Retinal pigment epithelial cell (primary cell): ENCODE data around the gene BANP.

Experiments used
- DNase-seq: peaks from one replicate; pipeline ENCODE4 v3.0.0-alpha.2; 2010; ENCODE audit warnings: low read depth
- H3K4me3 ChIP-seq: 2 replicates; pipeline ENCODE4 v1.5.1; 2011; ENCODE audit warnings: mild to moderate bottlenecking, low read length, control low read depth, moderate library complexity
- TF ChIP-seq, protein P1 (sequence below): conservative IDR thresholded peaks from 2 replicates; pipeline ENCODE4 v1.5.1; 2011; ENCODE audit warnings: low read depth, low read length, control low read depth, inconsistent platforms

BANP gene

DNA sequence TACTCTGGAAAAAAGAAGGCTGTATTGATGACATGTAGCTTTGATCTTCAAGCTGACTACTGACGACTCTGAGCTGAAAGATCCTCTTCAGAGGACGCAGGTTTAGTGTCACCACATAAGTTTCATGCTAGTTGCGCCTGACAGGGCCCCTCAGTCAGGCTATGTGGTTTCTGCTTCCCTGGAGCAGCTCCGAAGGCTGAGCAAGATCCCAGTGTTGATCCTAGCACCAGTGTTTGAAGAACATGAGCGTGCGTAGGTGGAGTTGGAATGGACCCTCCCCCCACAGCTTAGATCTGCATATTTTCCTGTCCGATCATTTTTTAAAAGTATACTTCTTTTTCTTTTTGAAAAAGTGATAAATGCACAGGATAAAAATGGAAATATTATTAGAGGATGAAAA lies 17.3 kb downstream of the BANP start:
- TF ChIP-seq, protein P1, sequence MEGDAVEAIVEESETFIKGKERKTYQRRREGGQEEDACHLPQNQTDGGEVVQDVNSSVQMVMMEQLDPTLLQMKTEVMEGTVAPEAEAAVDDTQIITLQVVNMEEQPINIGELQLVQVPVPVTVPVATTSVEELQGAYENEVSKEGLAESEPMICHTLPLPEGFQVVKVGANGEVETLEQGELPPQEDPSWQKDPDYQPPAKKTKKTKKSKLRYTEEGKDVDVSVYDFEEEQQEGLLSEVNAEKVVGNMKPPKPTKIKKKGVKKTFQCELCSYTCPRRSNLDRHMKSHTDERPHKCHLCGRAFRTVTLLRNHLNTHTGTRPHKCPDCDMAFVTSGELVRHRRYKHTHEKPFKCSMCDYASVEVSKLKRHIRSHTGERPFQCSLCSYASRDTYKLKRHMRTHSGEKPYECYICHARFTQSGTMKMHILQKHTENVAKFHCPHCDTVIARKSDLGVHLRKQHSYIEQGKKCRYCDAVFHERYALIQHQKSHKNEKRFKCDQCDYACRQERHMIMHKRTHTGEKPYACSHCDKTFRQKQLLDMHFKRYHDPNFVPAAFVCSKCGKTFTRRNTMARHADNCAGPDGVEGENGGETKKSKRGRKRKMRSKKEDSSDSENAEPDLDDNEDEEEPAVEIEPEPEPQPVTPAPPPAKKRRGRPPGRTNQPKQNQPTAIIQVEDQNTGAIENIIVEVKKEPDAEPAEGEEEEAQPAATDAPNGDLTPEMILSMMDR = no peak
- no peak for DNase-seq
- H3K4me3 ChIP-seq = no peak overlapping the region

DNA sequence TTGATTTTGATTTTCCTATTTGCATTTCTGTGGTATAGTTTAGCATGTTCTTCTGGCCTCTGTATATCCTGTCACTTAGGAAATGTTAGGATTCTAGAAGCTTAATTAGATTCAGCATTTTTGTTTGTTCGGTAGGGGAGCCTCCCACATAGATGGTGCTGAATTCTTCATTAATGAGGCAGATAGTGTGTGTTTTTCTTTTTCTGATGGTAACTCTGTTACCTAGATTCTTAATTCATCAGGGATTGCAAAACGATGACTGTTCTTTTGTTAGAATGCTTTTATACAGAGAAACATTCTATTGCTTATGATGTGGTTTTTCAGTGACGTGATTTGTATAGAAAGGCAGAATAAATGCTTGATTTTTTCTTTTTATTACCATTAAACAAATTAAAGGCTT lies 19.0 kb downstream of the BANP start:
- TF ChIP-seq, protein P1 = no peak
- peak; percentile 68 for DNase-seq

DNA sequence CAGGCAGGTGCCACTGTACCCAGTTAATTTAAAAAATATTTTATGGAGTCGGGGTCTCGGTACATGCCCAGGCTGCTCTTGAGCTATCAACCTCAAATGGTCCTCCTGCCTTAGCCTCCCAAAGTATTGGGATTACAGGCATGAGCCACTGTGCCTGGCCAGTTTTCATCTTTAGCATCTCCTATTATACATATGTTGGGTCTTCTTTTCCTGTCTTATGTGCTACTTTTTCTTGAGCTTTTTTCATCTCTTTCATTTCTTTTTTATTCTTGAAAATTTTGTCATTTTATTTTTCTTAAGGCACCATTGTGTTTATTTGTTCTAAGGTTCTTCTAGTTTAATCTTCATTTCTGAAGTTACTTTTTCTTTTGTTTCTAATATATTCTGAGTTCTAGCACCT lies 20.7 kb downstream of the BANP start:
- TF ChIP-seq, protein P1 = no peak
- DNase-seq = no peak
- no peak overlapping the region for H3K4me3 ChIP-seq

More for the DNA sequence above, 19.0 kb downstream of the BANP start:
- H3K4me3 ChIP-seq = no peak overlapping the region

DNA sequence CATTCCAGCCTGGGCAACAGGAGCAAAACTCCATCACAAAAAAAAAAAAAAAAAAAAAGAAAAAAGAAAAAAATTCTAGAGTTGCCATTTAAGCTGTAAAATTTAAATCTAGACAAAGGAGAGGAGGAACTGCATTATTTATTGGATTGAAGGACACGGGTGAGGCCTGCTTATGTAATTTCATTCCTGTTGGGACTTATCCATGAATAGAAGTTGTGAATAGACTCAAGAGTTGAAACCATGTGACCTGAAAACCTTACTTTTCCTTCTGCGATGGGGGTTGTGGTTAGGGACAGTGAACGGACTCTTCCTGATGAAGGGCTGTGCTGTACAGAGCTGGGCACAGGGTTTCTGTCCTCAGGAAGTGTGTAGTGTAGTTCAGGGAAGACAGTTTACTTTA lies 22.5 kb downstream of the BANP start:
- no peak overlapping the region for H3K4me3 ChIP-seq
- TF ChIP-seq, protein P1 = no peak
- DNase-seq = no peak

DNA sequence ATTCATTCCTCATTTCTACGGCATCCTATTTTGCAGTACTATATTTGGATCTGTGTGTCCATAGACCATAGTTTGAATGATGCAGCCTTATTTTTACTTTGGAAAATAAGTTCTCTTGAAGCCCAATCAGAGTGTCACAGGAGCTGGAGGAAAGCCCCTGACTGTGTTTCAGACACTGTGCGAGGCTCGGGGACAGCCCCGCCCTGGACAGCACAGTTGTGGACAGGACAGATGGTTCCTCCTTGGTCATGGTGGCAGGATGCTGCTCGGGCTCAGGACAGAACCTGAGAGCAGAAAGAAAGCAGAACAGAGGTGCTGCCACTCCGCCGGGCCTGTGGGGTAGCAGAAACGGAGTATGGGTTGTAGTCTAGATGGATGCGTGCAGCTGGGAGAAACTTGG lies 22.9 kb downstream of the BANP start:
- H3K4me3 ChIP-seq = no peak overlapping the region

DNA sequence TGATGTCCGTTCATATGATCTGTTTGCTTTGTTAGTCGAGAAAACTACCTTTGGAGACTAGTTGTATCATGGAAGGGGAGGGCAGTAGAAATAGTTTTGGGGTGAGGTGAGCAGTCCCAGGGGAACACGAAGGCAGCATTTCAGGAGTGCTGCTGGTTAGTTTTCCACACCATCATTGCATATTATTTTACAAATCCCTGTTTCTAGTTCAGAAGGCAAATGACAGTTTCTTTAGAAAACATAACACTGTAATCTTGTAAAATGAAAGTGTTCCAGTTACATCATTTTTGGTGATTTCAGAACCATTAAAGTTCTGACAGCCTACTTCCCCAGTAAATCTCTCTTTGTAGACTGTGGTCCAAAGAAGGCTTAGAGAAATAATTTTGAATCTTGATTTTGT lies 25.4 kb downstream of the BANP start:
- TF ChIP-seq, protein P1 = no peak

More for the DNA sequence above, 22.9 kb downstream of the BANP start:
- DNase-seq = no peak
- TF ChIP-seq, protein P1 = no peak

DNA sequence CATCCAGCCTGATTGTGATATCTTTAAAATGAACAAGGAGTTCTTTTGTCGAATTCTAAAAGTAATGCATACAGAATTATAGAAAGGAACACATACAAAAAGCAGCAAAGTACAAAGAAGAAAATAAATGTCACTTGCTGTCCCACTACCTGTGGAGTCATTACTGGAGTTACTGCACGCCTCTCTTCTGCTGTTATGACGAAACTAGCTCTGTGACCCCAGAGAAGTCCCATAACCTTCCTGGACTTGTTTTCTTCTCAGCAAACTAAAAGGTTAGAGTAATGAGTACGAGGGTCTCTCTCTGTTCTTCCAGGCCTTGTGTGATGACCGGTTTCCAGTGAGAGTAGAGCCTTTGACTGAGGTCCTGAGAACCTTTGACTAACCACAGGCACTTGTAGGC lies 26.9 kb downstream of the BANP start:
- H3K4me3 ChIP-seq = no peak overlapping the region
- DNase-seq = no peak
- TF ChIP-seq, protein P1 = no peak

More for the DNA sequence above, 25.4 kb downstream of the BANP start:
- no peak overlapping the region for H3K4me3 ChIP-seq
- DNase-seq = no peak
